ENCODE results near the gene TBC1D24.

The TBC1D24 gene

DNA sequence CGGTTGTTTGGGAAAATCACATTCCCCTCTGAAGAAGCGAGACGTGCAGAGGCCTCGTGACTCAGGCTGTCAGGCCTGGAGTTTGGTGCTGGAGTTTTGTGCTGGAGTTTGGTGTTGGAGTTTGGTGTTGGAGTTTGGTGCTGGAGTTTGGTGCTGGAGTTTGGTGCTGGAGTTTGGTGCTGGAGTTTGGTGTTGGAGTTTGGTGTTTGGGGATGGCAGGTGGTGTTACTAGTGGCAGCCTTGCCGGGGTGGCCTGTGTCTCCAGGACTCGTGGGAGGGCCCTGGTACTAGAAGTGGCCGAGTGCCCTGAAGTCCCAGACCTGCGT is 12.6 kb downstream of the TBC1D24 start:
- no peak for DNase-seq (ENCODE audit: low read depth)
- no peak overlapping the region for H3K4me3 ChIP-seq (ENCODE audit: low read length)
- TF ChIP-seq, protein P1, sequence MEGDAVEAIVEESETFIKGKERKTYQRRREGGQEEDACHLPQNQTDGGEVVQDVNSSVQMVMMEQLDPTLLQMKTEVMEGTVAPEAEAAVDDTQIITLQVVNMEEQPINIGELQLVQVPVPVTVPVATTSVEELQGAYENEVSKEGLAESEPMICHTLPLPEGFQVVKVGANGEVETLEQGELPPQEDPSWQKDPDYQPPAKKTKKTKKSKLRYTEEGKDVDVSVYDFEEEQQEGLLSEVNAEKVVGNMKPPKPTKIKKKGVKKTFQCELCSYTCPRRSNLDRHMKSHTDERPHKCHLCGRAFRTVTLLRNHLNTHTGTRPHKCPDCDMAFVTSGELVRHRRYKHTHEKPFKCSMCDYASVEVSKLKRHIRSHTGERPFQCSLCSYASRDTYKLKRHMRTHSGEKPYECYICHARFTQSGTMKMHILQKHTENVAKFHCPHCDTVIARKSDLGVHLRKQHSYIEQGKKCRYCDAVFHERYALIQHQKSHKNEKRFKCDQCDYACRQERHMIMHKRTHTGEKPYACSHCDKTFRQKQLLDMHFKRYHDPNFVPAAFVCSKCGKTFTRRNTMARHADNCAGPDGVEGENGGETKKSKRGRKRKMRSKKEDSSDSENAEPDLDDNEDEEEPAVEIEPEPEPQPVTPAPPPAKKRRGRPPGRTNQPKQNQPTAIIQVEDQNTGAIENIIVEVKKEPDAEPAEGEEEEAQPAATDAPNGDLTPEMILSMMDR (IDR thresholded peaks at IDR 0.05; ENCODE audit: insufficient read depth, low read depth, low read length, missing control alignments) = no peak

- no peak overlapping the region for H3K4me3 ChIP-seq (ENCODE audit: low read length)
- DNase-seq (ENCODE audit: low read depth) = no peak
- TF ChIP-seq, protein P1 (IDR thresholded peaks at IDR 0.05; ENCODE audit: insufficient read depth, low read depth, low read length, missing control alignments) = no peak
These were observed 13.1 kb downstream of the TBC1D24 start for GRCh38 chr16:2487903-2488531.

DNA sequence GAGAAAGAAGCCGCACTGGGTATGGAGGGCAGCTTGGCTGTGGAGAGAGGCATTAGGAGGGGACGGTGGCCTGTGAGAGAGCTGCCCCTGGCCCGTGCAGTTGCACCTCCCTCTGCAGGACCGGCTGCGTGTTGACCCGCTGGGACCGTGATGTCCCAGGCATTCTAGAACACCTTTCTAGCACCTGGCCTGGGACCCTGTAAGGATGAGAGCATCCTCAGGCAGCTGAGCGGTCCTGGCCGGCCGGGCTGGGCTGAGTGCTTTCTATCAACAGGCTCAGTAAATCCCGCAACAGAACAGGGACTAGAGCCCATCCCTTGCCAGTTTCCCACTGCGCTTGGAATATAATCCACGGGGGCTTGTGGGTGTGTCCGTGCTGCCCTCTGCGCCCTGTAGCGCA is 14.7 kb downstream of the TBC1D24 start:
- no peak for DNase-seq (ENCODE audit: low read depth)
- TF ChIP-seq, protein P1 (IDR thresholded peaks at IDR 0.05; ENCODE audit: insufficient read depth, low read depth, low read length, missing control alignments) = no peak
- no peak overlapping the region for H3K4me3 ChIP-seq (ENCODE audit: low read length)

DNA sequence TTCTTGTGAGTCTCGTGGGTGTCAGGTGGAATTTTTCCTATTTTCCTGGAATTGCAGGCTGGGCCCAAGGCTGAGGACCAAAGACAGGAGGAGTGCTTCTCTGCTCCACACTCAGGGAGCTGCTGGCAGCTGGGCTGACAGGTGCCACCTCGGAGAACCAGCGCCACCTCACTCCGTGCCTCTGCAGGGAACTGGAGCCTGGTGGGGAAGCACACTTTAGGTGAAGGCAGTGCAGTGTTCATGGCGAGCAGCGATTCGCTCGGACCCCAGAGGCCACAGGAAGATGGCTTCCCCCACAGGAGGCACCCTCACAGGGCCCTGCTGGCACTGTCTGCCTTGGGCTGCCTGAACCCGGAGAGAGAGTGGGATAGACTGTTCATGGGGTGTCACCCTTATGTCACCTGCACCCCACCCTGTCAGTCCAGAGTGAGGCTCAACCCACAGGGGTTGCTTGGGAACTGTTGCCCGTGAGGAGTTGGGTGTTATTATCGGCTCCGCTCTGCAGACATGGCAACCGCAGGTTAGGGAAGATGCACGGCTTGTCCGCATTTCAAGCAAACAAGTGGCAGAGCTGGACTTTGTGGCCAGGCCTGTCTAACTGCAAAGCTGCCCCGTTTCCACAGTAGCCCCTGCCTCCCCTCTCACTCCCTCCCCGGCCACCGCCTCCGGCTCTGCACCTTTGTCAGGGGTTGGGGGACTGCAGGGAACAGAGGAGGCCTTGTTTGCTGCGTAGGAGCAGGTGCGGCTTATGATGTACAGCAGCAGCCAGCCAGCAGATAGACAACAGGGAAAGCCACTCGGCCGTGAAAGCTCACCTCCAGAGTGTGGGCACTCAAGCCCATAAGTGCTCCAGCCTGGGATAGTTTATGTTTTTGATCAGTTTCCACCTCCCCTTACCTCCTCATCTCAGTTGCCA is 15.5 kb downstream of the TBC1D24 start:
- TF ChIP-seq, protein P1 (IDR thresholded peaks at IDR 0.05; ENCODE audit: insufficient read depth, low read depth, low read length, missing control alignments) = no peak
- DNase-seq (ENCODE audit: low read depth) = no peak
- H3K4me3 ChIP-seq (ENCODE audit: low read length) = no peak overlapping the region

DNA sequence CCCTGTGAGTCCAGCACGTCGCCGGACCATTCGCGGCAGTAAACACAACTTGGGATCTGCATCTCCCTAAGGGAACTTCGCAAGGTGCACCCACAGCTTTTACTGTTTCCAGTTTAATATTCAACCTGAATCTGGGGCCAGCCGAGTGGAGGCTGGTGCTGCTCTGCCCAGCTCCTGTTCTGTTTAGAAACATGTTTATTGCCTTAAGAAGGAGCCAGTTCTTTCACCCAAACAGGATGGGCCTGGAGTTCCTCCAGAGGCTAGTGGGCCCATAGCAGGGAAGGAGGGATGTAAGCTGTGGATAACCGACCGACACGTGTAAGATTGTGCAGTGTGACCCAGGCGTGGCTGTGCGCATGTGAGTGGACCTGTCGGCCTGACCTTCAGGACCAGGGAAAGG is 17.4 kb downstream of the TBC1D24 start:
- TF ChIP-seq, protein P1 (IDR thresholded peaks at IDR 0.05; ENCODE audit: insufficient read depth, low read depth, low read length, missing control alignments) = no peak
- no peak for DNase-seq (ENCODE audit: low read depth)

DNA sequence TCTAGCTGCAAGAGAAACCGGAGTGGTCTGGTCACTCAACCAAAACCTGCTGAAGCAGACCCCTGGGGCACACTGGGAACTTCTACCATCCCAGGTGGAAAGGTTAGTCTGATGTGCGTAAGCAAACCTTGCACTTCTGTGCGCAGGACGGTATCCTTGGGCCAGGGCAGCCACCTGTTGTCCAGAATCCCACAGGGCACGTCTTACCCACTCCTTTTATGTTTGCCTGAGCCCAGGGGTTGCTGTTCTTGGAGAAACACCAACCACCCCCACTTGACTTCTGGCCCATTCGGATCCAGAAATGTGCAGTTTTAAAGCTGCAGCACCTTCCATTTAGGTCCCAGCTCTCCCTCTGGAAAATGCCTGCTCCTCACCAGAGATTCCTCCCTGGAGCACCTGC is 18.7 kb downstream of the TBC1D24 start:
- TF ChIP-seq, protein P1 (IDR thresholded peaks at IDR 0.05; ENCODE audit: insufficient read depth, low read depth, low read length, missing control alignments) = no peak
- DNase-seq (ENCODE audit: low read depth) = no peak
- H3K4me3 ChIP-seq (ENCODE audit: low read length) = no peak overlapping the region

More for the DNA sequence above, 17.4 kb downstream of the TBC1D24 start:
- no peak overlapping the region for H3K4me3 ChIP-seq (ENCODE audit: low read length)
